Spinal cord (tissue), 10 donors: ENCODE data around the gene KLHL29. TPM values are rescaled to one million over a fixed set of nuclear protein-coding genes. Genes with fewer than 3 reads are reported as not detected.

Source experiments
- DNase-seq, 6 donors: peaks; one replicate each; pipeline versions ENCODE4 v3.0.0 to v3.0.0-alpha.2; 2013 to 2015; ENCODE audit warnings: low spot score in 6 of 6, low read depth in 4 of 6
- H3K27ac ChIP-seq: one replicate; pipeline ENCODE4 v1.5.1; 2013; ENCODE audit warnings: low read depth, low read length, control low read depth
- H3K27me3 ChIP-seq: one replicate; pipeline ENCODE4 v1.6.1; 2013; ENCODE audit warnings: low read length; ENCODE audit not compliant: control insufficient read depth, insufficient read depth
- H3K36me3 ChIP-seq: one replicate; pipeline ENCODE4 v1.6.1; 2013; ENCODE audit warnings: low read length; ENCODE audit not compliant: control insufficient read depth, insufficient read depth
- H3K4me1 ChIP-seq: one replicate; pipeline ENCODE4 v1.6.1; 2013; ENCODE audit warnings: low read length; ENCODE audit not compliant: control insufficient read depth, insufficient read depth
- H3K4me3 ChIP-seq: one replicate; pipeline ENCODE4 v1.5.1; 2013; ENCODE audit warnings: low read depth, low read length, control low read depth
- H3K9me3 ChIP-seq: one replicate; pipeline ENCODE4 v1.6.1; 2013; ENCODE audit warnings: low read length; ENCODE audit not compliant: control insufficient read depth, insufficient read depth
- WGBS: methylation state at CpG from one replicate; pipeline ENCODE4 v1.1.5; 2013; ENCODE audit warnings: missing lambda C conversion rate; ENCODE audit not compliant: insufficient coverage; 5-methylcytosine and 5-hydroxymethylcytosine counted together
- polyA plus RNA-seq, 2 donors: library from polyadenylated mRNA; unstranded; fragments of 120-200 nt; gene quantifications; one replicate each; pipeline ENCODE4 v1.2.1, GENCODE V29; 2013; ENCODE audit not compliant: insufficient read length in 2 of 2
- total RNA-seq, 2 donors: library from RNA; depleted of rRNA in 1 of 2; stranded (reverse); fragments of 120-200 nt in 1 of 2; fragments of >200 nt in 1 of 2; gene quantifications; one replicate each; pipeline versions ENCODE4 v1.2.3 to v1.2.4, GENCODE V29; 2013 to 2014
- donor health status: healthy.

KLHL29 gene
- total and polyA plus RNA-seq, 4 donors, result 8.7 to 19.4 (median 14.0) TPM

- no peak for DNase-seq
- Histone ChIP-seq H3K27me3 (no peaks in the 10 kb centered on the region), H3K27ac (no peak overlapping the region), H3K4me3 (no peak overlapping the region), H3K4me1 (peaks cover 56% of the 10 kb centered on the region), H3K36me3 (peaks cover 4% of the 10 kb centered on the region), H3K9me3 (no peaks in the 10 kb centered on the region)
- WGBS, result 92% methylated on average over 3 of the region's 7 CpGs
Measured at GRCh38 chr2:23630961-23631360, 246.0 kb downstream of the KLHL29 start.

GRCh38 chr2:23631389-23631788, 246.4 kb downstream of the KLHL29 start:
- H3K4me3 ChIP-seq, result no peak overlapping the region
- no peaks in the 10 kb centered on the region for H3K9me3 ChIP-seq
- H3K27me3 ChIP-seq, result no peaks in the 10 kb centered on the region
- 74% methylated on average over 9 of the region's 11 CpGs for WGBS
- peaks cover 56% of the 10 kb centered on the region for H3K4me1 ChIP-seq
- H3K36me3 ChIP-seq, result peaks cover 4% of the 10 kb centered on the region
- DNase-seq, result peak in 1 of 6 donors; percentile 62
- no peak overlapping the region for H3K27ac ChIP-seq

- Histone ChIP-seq H3K9me3 (no peaks in the 10 kb centered on the region), H3K27me3 (no peaks in the 10 kb centered on the region), H3K36me3 (no peaks in the 10 kb centered on the region), H3K4me1 (peaks cover 56% of the 10 kb centered on the region), H3K4me3 (no peak overlapping the region), H3K27ac (no peak overlapping the region)
- no peak for DNase-seq
- 79% methylated on average over 6 of the region's 6 CpGs for WGBS
Measured at GRCh38 chr2:23632386-23632785, 247.4 kb downstream of the KLHL29 start.

GRCh38 chr2:23632831-23633395, 247.9 kb downstream of the KLHL29 start:
- no peak for DNase-seq
- Histone ChIP-seq H3K27ac (no peak overlapping the region), H3K36me3 (no peaks in the 10 kb centered on the region), H3K4me3 (no peak overlapping the region), H3K9me3 (no peaks in the 10 kb centered on the region), H3K27me3 (no peaks in the 10 kb centered on the region), H3K4me1 (peaks cover 57% of the 10 kb centered on the region)
- 100% methylated on average over 3 of the region's 5 CpGs for WGBS

- no peak overlapping the region for H3K4me3 ChIP-seq
- no peaks in the 10 kb centered on the region for H3K36me3 ChIP-seq
- no peaks in the 10 kb centered on the region for H3K27me3 ChIP-seq
- H3K27ac ChIP-seq, result no peak overlapping the region
- DNase-seq, result no peak
- 95% methylated on average over 8 of the region's 8 CpGs for WGBS
- H3K4me1 ChIP-seq, result peaks cover 47% of the 10 kb centered on the region
- no peaks in the 10 kb centered on the region for H3K9me3 ChIP-seq
Measured at GRCh38 chr2:23633966-23634365, 249.0 kb downstream of the KLHL29 start.

- 66% methylated on average over 17 of the region's 23 CpGs for WGBS
- peaks cover 42% of the 10 kb centered on the region for H3K4me1 ChIP-seq
- H3K27me3 ChIP-seq, result no peaks in the 10 kb centered on the region
- peaks cover 6% of the 10 kb centered on the region for H3K36me3 ChIP-seq
- H3K4me3 ChIP-seq, result no peak overlapping the region
- no peaks in the 10 kb centered on the region for H3K9me3 ChIP-seq
- H3K27ac ChIP-seq, result no peak overlapping the region
- DNase-seq, result peak in 2 of 6 donors; percentile 40 to 67
Measured at GRCh38 chr2:23635442-23636340, 250.7 kb downstream of the KLHL29 start.

- DNase-seq, result peak in 1 of 6 donors; percentile 44
- 61% methylated on average over 9 of the region's 11 CpGs for WGBS
- no peaks in the 10 kb centered on the region for H3K27me3 ChIP-seq
- H3K27ac ChIP-seq, result peak overlapping the region; percentile 53
- H3K9me3 ChIP-seq, result no peaks in the 10 kb centered on the region
- H3K36me3 ChIP-seq, result peaks cover 13% of the 10 kb centered on the region
- no peak overlapping the region for H3K4me3 ChIP-seq
- H3K4me1 ChIP-seq, result peaks cover 42% of the 10 kb centered on the region
Measured at GRCh38 chr2:23636426-23636825, 251.4 kb downstream of the KLHL29 start.

- Histone ChIP-seq H3K4me3 (no peak overlapping the region), H3K27ac (peak overlapping the region; percentile 53), H3K9me3 (no peaks in the 10 kb centered on the region), H3K36me3 (peaks cover 15% of the 10 kb centered on the region), H3K4me1 (peaks cover 42% of the 10 kb centered on the region), H3K27me3 (no peaks in the 10 kb centered on the region)
- DNase-seq, result peak in 2 of 6 donors; percentile 66 to 69
- WGBS, result 42% methylated on average over 11 of the region's 14 CpGs
Measured at GRCh38 chr2:23637011-23637778, 252.2 kb downstream of the KLHL29 start.

GRCh38 chr2:23639406-23639982, 254.5 kb downstream of the KLHL29 start:
- DNase-seq, result no peak
- Histone ChIP-seq H3K9me3 (no peaks in the 10 kb centered on the region), H3K4me3 (no peak overlapping the region), H3K4me1 (peaks cover 36% of the 10 kb centered on the region), H3K36me3 (peaks cover 30% of the 10 kb centered on the region), H3K27ac (no peak overlapping the region), H3K27me3 (no peaks in the 10 kb centered on the region)
- WGBS, result 92% methylated on average over 4 of the region's 6 CpGs
